H9 (cell line): ENCODE results near the gene ONECUT3. TPM values are rescaled to one million over a fixed set of nuclear protein-coding genes. Genes with fewer than 3 reads are reported as not detected.

Experiments used
- DNase-seq: peaks from one replicate; pipeline ENCODE4 v3.0.0-alpha.2; 2017
- H2AFZ ChIP-seq: one replicate; pipeline ENCODE4 v1.6.1; 2013; ENCODE audit warnings: mild to moderate bottlenecking, low read length, control low read depth, moderate library complexity
- H2AK5ac ChIP-seq: 2 replicates; pipeline ENCODE4 v1.6.1; 2013; ENCODE audit warnings: low read length, control low read depth, mixed read lengths; ENCODE audit not compliant: insufficient read length
- H2BK120ac ChIP-seq: one replicate; pipeline ENCODE4 v1.6.1; 2013; ENCODE audit warnings: low read depth, mild to moderate bottlenecking, low read length, control low read depth, inconsistent platforms; ENCODE audit not compliant: poor library complexity, severe bottlenecking
- H2BK12ac ChIP-seq: 2 replicates; pipeline ENCODE4 v1.6.1; 2013; ENCODE audit warnings: low read length, control low read depth, mixed read lengths, low read depth; ENCODE audit not compliant: insufficient read length
- H2BK15ac ChIP-seq: 2 replicates; pipeline ENCODE4 v1.6.1; 2013; ENCODE audit warnings: low read depth, low read length, control low read depth
- H2BK20ac ChIP-seq: one replicate; pipeline ENCODE4 v1.6.1; 2013; ENCODE audit warnings: low read depth, mild to moderate bottlenecking, low read length, control low read depth, inconsistent platforms; ENCODE audit not compliant: poor library complexity, severe bottlenecking
- H2BK5ac ChIP-seq: 2 replicates; pipeline ENCODE4 v1.6.1; 2013; ENCODE audit warnings: low read length, control low read depth, mixed read lengths; ENCODE audit not compliant: insufficient read length
- H3K14ac ChIP-seq: 2 replicates; pipeline ENCODE4 v1.6.1; 2013; ENCODE audit warnings: low read length, control low read depth; ENCODE audit not compliant: insufficient read depth
- H3K18ac ChIP-seq: 2 replicates; pipeline ENCODE4 v1.6.1; 2013; ENCODE audit warnings: low read depth, mild to moderate bottlenecking, mixed read lengths, low read length, control low read depth; ENCODE audit not compliant: insufficient read length
- H3K23ac ChIP-seq: 2 replicates; pipeline ENCODE4 v1.6.1; 2013; ENCODE audit warnings: low read length, control low read depth, mixed read lengths, low read depth; ENCODE audit not compliant: insufficient read length
- H3K23me2 ChIP-seq: 2 replicates; pipeline ENCODE4 v1.6.1; 2013; ENCODE audit warnings: low read depth, mild to moderate bottlenecking, mixed read lengths, low read length, control low read depth; ENCODE audit not compliant: insufficient read length, poor library complexity, severe bottlenecking
- H3K27ac ChIP-seq: 2 replicates; pipeline ENCODE4 v1.5.1; 2013; ENCODE audit warnings: low read length, control low read depth, mixed read lengths, low read depth; ENCODE audit not compliant: insufficient read length
- H3K27me3 ChIP-seq: 2 replicates; pipeline ENCODE4 v1.6.1; 2013; ENCODE audit warnings: low read length, control low read depth, inconsistent platforms; ENCODE audit not compliant: insufficient read depth
- H3K4ac ChIP-seq: 2 replicates; pipeline ENCODE4 v1.6.1; 2013; ENCODE audit warnings: low read depth, mild to moderate bottlenecking, control low read depth, inconsistent platforms, low read length, moderate library complexity
- H3K4me1 ChIP-seq: 2 replicates; pipeline ENCODE4 v1.6.1; 2013; ENCODE audit warnings: low read length, control low read depth, inconsistent platforms; ENCODE audit not compliant: insufficient read depth
- H3K4me2 ChIP-seq: 2 replicates; pipeline ENCODE4 v1.6.1; 2013; ENCODE audit warnings: low read length, control low read depth, mixed read lengths; ENCODE audit not compliant: insufficient read length, insufficient read depth
- H3K56ac ChIP-seq: 2 replicates; pipeline ENCODE4 v1.6.1; 2013; ENCODE audit warnings: low read depth, mild to moderate bottlenecking, mixed read lengths, low read length, control low read depth; ENCODE audit not compliant: insufficient read length
- H3K79me1 ChIP-seq: 2 replicates; pipeline ENCODE4 v1.6.1; 2013; ENCODE audit warnings: low read depth, mild to moderate bottlenecking, moderate library complexity, low read length, control low read depth, inconsistent platforms; ENCODE audit not compliant: insufficient read depth, poor library complexity, severe bottlenecking
- H3K79me2 ChIP-seq: 2 replicates; pipeline ENCODE4 v1.6.1; 2013; ENCODE audit warnings: low read length, control low read depth, inconsistent platforms; ENCODE audit not compliant: insufficient read depth
- H3K9ac ChIP-seq: 2 replicates; pipeline ENCODE4 v1.6.1; 2013; ENCODE audit warnings: low read length, control low read depth, mixed read lengths; ENCODE audit not compliant: insufficient read length; ENCODE audit errors: extremely low read depth
- H3K9me3 ChIP-seq: one replicate; pipeline ENCODE4 v1.6.1; 2013; ENCODE audit warnings: low read depth, low read length, inconsistent platforms; ENCODE audit not compliant: control insufficient read depth
- H3T11ph ChIP-seq: one replicate; pipeline ENCODE4 v1.6.1; 2013; ENCODE audit warnings: mild to moderate bottlenecking, low read length, control low read depth, inconsistent platforms
- H4K20me1 ChIP-seq: one replicate; pipeline ENCODE4 v1.6.1; 2013; ENCODE audit not compliant: control insufficient read depth, insufficient read length, insufficient read depth
- H4K5ac ChIP-seq: 2 replicates; pipeline ENCODE4 v1.6.1; 2013; ENCODE audit warnings: low read depth, mild to moderate bottlenecking, mixed read lengths, low read length, control low read depth; ENCODE audit not compliant: insufficient read length
- H4K8ac ChIP-seq: replicated peaks from 2 replicates; pipeline ENCODE4 v1.6.1; 2013; ENCODE audit warnings: low read length, control low read depth, mixed read lengths, low read depth; ENCODE audit not compliant: insufficient read length
- H4K91ac ChIP-seq: 2 replicates; pipeline ENCODE4 v1.6.1; 2013; ENCODE audit warnings: low read depth, mild to moderate bottlenecking, moderate library complexity, mixed read lengths, low read length, control low read depth; ENCODE audit not compliant: insufficient read length
- H3K27ac Mint-ChIP-seq, 3 experiments: 2 replicates in 2 of 3; 3 replicates in 1 of 3; pipeline ENCODE4 v1.8.0; 2020 to 2021; ENCODE audit warnings: mixed read lengths in 3 of 3, mild to moderate bottlenecking in 1 of 3, moderate library complexity in 1 of 3
- H3K27me3 Mint-ChIP-seq: 2 replicates; pipeline ENCODE4 v1.8.0; 2021; ENCODE audit warnings: low read depth, mild to moderate bottlenecking, moderate library complexity, mixed read lengths
- H3K36me3 Mint-ChIP-seq, 3 experiments: 2 replicates in 2 of 3; 3 replicates in 1 of 3; pipeline ENCODE4 v1.8.0; 2020 to 2021; ENCODE audit warnings: low read depth in 3 of 3, mixed read lengths in 3 of 3; ENCODE audit not compliant: insufficient read depth in 1 of 3
- H3K4me1 Mint-ChIP-seq, 2 experiments: 2 replicates each; pipeline ENCODE4 v1.8.0; 2020; ENCODE audit warnings: mixed read lengths in 2 of 2
- H3K4me3 Mint-ChIP-seq, 2 experiments: 2 replicates in 1 of 2; 3 replicates in 1 of 2; pipeline ENCODE4 v1.8.0; 2020 to 2021; ENCODE audit warnings: mild to moderate bottlenecking in 2 of 2, mixed read lengths in 2 of 2, moderate library complexity in 1 of 2
- H3K9me3 Mint-ChIP-seq, 2 experiments: 2 replicates in 1 of 2; 3 replicates in 1 of 2; pipeline ENCODE4 v1.8.0; 2020; ENCODE audit warnings: mild to moderate bottlenecking in 2 of 2, mixed read lengths in 2 of 2, moderate library complexity in 1 of 2
- WGBS: extraction: QIAGEN DNeasy Blood & Tissue Kit; methylation state at CpG from one replicate; pipeline ENCODE4 v1.1.7; 2013; ENCODE audit warnings: missing lambda C conversion rate, low lambda C conversion rate, mixed read lengths; ENCODE audit not compliant: insufficient read length; ENCODE audit errors: extremely low coverage; 5-methylcytosine and 5-hydroxymethylcytosine counted together
- total RNA-seq: library from RNA; stranded (reverse); gene quantifications from 2 replicates; pipeline ENCODE4 v1.2.1, GENCODE V29; 2021
- TF ChIP-seq, protein P1 (sequence below): fragments of 200-600 bp; sonication (generic); conservative IDR thresholded peaks from 3 replicates; pipeline ENCODE4 v1.8.0; 2021; ENCODE audit warnings: antibody characterized with exemption, mild to moderate bottlenecking

ONECUT3 gene
- total RNA-seq, 1 experiment from 2014 or later = 0.04 TPM

DNA sequence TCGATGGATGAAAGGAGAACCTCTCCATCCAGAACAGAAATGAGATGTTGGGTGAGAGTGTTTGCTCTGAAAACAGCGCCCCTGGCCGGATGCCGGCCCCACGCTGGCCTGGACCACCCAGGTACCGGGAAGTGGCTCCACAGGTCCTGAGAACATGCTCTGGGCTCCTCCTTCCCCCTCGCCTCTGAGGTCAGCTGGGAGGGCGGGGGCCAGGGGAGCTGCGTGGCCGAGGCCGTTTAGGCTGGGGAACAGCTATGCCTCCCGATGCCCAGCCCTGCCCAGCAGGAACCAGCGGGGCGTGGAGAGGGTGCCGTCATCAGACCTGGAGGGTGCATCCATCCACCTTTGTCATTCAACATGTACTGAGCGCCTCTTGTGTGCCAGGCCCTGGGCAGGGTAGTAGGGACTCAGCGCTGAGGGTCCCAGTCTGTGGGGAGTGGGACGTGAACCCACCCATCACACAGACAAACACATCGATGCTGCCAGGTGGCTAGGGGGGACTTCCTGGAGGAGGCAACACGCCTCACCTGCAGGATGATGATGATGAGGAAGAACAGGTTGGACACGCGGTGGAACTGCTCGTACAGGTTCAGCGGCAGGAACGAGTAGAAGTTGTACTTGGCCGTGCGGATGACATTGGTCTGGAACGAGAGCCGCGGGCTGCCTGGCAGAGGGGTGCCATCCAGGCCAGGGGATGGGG is 54.5 kb downstream of the ONECUT3 start:
- no peaks in the 10 kb centered on the region for H3K27me3 ChIP-seq
- no peak overlapping the region for H4K8ac ChIP-seq
- no peak overlapping the region for H2AK5ac ChIP-seq
- no peak for DNase-seq
- H3K9ac ChIP-seq = no peak overlapping the region
- H2BK5ac ChIP-seq = no peak overlapping the region
- TF ChIP-seq, protein P1, sequence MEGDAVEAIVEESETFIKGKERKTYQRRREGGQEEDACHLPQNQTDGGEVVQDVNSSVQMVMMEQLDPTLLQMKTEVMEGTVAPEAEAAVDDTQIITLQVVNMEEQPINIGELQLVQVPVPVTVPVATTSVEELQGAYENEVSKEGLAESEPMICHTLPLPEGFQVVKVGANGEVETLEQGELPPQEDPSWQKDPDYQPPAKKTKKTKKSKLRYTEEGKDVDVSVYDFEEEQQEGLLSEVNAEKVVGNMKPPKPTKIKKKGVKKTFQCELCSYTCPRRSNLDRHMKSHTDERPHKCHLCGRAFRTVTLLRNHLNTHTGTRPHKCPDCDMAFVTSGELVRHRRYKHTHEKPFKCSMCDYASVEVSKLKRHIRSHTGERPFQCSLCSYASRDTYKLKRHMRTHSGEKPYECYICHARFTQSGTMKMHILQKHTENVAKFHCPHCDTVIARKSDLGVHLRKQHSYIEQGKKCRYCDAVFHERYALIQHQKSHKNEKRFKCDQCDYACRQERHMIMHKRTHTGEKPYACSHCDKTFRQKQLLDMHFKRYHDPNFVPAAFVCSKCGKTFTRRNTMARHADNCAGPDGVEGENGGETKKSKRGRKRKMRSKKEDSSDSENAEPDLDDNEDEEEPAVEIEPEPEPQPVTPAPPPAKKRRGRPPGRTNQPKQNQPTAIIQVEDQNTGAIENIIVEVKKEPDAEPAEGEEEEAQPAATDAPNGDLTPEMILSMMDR = no peak
- no peaks in the 10 kb centered on the region for H3K79me2 ChIP-seq
- H3K4ac ChIP-seq = no peak overlapping the region
- H3K9me3 ChIP-seq = no peaks in the 10 kb centered on the region
- no peak overlapping the region for H4K5ac ChIP-seq
- peaks cover 2 to 6% of the 10 kb centered on the region in 2 experiments; a peak in 3 of 4 replicates for H3K4me1 Mint-ChIP-seq
- H3K79me1 ChIP-seq = no peaks in the 10 kb centered on the region
- H3K18ac ChIP-seq = no peak overlapping the region
- no peak overlapping the region; a peak in 1 of 7 replicates for H3K27ac Mint-ChIP-seq
- H3K9me3 Mint-ChIP-seq = no peaks in the 10 kb centered on the region; a peak in 2 of 5 replicates
- H2BK120ac ChIP-seq = no peak overlapping the region
- H3K23ac ChIP-seq = no peak overlapping the region
- no peak overlapping the region for H3K4me2 ChIP-seq
- H3K4me3 Mint-ChIP-seq = no peak overlapping the region
- no CpG with 5 or more reads among the region's 30 CpGs for WGBS
- H3T11ph ChIP-seq = no peak overlapping the region
- H2BK15ac ChIP-seq = no peak overlapping the region
- no peak overlapping the region for H2BK20ac ChIP-seq
- no peak overlapping the region for H3K56ac ChIP-seq
- no peak overlapping the region for H4K91ac ChIP-seq
- H3K27me3 Mint-ChIP-seq = peaks cover 9% of the 10 kb centered on the region
- H3K27ac ChIP-seq = no peak overlapping the region
- peaks cover 2% of the 10 kb centered on the region for H3K23me2 ChIP-seq
- H2AFZ ChIP-seq = no peak overlapping the region
- H4K20me1 ChIP-seq = peaks cover 2% of the 10 kb centered on the region
- peaks cover 0 to 2% (median 0%) of the 10 kb centered on the region in 3 experiments; a peak in 2 of 7 replicates for H3K36me3 Mint-ChIP-seq
- H3K4me1 ChIP-seq = no peaks in the 10 kb centered on the region
- no peak overlapping the region for H2BK12ac ChIP-seq
- no peak overlapping the region; the same call in 1 of the 2 replicates for H3K14ac ChIP-seq
